G401.6 (cell line): ENCODE results near the gene TYMP.

Experiments
- FAIRE-seq: peaks from 2 replicates; lab custom pipeline; 2012; peaks lifted over from hg19 to GRCh38; lab: Jason Lieb, UNC

The TYMP gene, protein sequence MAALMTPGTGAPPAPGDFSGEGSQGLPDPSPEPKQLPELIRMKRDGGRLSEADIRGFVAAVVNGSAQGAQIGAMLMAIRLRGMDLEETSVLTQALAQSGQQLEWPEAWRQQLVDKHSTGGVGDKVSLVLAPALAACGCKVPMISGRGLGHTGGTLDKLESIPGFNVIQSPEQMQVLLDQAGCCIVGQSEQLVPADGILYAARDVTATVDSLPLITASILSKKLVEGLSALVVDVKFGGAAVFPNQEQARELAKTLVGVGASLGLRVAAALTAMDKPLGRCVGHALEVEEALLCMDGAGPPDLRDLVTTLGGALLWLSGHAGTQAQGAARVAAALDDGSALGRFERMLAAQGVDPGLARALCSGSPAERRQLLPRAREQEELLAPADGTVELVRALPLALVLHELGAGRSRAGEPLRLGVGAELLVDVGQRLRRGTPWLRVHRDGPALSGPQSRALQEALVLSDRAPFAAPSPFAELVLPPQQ

DNA sequence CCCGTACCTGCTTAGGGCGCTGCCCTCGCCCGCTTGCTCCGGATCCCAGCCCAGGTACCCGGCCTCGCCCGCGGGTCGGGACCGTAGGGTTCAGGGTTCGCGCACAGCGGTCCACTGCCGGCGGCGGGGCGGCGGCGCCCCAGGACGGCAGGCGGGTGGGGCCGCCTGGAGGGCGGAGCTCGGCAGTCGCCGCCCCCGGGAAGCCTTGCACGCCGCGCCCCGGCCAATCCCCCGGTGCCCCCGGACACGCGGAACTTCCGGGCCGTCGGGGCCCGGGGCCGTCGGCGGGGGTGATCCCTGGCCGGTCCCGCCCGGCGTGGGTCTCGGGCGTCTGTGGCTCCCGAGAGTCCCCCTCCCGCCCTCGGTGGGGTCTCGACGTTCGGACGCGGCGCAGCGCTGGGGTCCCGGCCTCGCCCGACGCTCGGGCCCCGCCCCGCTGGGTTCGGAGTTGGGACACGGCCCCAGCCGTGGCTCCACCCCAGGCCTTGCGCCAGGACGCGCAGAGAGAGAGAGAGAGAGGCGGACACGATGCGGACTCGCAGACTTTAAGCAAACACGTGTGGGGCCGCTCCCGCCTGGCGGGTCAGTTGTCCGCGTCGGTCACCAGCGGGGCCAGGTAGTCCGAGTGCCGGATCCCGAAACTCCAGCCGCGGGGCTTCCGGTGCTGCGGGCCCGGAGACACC lies at the start of gene TYMP:
Gene TYMP (minus strand): TSS at position 116 of the 683 bp plus-strand sequence. CDS start 303 bp downstream, outside the sequence.
- FAIRE-seq = no peak

DNA sequence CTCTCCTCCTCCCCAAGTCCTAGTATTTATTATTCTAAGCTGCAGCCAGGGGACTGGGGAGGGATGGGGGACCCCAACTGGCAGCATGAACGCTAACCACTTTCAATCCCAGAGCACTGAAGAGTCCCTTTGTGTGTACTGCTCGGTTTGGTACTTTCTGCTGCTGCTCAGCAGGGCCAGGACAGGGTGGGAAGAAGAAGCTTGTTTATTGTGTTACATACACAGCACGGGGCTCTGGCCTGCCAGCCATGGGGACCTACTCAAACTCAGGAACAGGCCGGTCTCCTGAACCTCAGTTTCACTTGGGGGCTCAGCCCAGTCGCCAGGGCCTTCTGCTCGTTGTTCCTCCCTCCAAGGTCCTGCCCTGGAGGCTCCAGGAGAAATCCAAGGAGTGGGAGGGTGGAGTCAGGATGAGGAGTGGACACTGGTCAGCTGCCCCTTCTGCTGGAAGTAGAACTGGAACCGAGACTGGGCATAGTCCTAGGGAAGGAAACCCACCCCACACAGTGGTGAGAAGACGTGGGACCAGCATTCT lies 49.0 kb upstream of the TYMP start:
- no peak for FAIRE-seq

DNA sequence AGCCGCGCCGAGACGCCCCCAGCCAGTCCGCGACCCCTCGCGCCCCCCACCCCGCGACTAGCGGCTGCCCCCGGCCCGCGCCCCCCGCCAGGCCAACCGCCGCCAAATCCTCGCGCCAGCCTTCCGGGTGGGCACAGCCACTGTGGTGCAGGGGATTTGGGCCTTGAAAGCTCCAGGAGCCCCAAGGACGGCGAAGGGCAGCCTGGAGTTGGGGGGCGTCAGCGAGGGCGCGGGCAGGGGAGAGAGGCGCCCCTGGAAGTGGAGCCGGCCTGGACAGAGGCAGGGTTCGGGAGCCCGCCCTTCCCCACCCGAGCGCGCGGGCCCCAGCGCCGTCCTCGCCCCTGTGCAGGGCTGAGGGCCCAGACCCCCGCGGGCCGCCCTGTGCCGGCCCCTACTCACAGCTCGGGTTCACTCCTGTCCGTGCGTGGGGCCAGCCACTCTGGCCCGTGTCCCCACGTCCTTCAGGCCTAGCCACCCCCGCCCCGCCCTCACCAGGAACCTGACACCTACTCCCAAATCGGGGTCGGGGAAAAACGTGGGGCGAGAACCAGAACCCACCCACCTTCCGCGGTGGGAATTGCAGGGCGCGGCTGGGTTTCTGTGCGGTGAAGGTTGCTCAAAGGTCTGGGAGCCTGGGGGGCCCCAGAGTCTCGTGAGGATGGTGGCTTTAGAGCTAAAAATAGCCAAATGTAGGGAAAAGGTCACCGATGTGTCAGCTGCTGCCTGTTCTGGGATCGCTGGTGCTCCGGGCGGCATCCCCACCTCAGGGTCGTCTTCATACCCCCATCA lies 48.4 kb upstream of the TYMP start, which contains the start of gene CPT1B:
Gene CPT1B (minus strand): TSS at position 441 of the 789 bp plus-strand sequence. CDS start 512 bp downstream, outside the sequence.
- FAIRE-seq = no peak

DNA sequence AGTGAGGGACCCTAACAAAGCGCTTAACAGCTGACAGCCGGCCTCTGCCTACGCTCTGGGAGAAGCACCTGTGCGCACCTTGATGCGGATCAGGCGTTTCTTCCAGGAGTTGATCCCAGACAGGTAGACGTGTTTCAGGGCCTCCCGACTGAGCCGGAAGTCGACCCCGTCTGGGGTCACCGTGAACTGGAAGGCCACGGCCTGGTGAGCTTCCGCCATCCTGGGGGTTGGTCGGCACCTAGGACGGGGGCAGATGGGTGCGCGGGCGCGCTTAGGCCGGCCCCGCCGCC lies 47.8 kb upstream of the TYMP start:
- FAIRE-seq = no peak

DNA sequence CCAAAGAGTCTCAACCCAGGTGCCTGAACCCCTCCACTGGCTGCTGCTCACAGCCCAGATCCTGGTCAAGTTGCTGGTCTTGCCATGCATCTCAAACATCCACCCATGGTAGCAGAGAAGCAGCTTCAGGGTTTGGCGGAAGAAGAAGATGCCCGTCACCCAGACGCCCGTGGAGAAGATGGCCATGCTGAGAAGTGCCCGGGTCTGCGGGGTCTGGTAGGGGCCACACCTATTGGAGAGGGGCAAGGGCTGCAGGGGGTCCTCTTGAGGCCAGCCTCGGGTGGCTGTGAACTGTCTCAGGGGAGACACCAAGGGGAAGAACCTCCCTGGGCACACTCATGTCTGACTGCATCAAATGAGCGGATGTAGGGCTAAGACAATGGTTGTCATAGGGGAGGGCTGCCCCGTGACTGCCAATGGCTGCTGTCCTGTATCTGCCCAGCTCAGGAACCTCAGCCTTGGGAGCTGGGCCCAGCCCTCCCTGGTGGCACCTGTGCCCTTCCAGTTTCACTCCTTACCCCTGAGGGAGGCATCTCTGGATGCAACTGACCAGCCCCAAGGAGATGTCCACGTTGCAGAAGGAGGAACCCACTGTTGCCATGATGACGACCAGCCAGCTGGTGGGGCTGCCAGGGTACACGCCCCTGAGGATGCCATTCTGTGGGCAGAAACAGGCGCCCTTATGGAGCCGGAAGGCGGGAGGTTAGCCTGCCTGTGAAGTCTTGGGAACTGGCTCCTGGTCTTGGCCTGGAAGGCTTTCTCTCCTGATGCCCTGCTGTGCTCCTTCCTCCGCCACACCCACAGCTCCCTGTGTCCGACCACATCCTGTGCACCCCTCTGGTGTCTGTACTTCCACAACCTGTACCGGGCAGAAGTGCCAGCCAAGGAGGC lies 47.2 kb upstream of the TYMP start:
- no peak for FAIRE-seq

DNA sequence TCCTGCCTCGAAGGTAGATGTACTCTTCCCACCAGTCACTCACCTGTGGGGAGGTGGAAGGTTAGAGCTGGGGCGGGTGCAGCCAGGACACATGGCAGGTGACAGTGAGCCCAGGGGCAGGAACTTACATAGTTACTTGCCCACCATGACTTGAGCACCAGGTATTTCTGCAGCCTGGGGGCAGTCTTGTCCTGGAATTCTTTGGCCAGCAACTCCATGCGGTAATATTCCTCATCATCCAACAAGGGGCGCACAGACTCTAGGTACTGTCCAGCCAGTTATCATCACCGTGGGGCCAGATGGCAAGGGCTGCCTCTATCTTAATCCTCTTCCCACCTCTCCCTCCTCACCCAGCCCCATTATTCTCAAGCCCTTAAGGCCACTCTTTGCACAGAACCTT lies 46.3 kb upstream of the TYMP start:
- peak; percentile 87 for FAIRE-seq

DNA sequence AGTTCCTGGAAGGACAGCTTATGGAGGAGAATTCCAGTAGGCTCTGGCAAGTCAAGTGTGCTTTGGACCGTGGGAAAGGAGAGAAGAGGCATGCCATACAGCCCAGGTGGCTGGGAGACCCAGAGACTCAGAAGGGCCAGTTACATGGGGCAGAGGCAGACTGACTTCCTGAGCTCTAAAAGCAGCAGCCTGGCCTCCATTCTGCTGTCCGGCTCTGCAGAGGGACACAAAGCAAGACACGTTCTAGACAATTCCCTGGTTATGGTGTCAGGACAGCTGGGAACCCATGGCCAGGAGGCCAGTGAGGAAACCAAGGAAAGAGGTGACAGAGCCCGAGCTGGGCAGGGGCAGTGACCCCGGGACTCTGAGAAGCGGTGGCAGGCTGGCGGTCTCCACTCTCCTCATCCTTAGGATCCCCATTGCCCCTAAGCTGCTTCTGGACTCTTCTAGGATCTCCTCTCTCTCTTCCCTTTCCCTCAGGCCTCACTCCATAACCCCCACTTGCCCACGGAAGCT lies 45.7 kb upstream of the TYMP start:
- FAIRE-seq = no peak

DNA sequence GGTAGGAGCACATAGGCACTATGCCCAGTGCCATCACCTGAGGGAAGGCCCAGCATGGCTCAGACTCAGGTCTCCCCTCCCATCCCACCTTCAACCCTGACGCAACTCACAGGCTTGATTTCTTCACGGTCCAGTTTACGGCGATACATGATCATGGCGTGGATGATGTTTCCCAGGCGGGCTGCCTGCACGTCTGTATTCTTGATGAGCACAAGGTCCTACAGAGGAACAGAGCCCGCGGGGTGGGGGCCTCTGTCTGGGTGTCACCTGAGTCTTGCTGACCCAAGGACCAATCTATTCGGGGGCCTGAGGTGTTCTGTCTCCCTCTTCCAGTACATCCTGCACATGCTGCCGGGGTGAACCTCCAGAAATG lies 44.6 kb upstream of the TYMP start:
- FAIRE-seq = no peak

DNA sequence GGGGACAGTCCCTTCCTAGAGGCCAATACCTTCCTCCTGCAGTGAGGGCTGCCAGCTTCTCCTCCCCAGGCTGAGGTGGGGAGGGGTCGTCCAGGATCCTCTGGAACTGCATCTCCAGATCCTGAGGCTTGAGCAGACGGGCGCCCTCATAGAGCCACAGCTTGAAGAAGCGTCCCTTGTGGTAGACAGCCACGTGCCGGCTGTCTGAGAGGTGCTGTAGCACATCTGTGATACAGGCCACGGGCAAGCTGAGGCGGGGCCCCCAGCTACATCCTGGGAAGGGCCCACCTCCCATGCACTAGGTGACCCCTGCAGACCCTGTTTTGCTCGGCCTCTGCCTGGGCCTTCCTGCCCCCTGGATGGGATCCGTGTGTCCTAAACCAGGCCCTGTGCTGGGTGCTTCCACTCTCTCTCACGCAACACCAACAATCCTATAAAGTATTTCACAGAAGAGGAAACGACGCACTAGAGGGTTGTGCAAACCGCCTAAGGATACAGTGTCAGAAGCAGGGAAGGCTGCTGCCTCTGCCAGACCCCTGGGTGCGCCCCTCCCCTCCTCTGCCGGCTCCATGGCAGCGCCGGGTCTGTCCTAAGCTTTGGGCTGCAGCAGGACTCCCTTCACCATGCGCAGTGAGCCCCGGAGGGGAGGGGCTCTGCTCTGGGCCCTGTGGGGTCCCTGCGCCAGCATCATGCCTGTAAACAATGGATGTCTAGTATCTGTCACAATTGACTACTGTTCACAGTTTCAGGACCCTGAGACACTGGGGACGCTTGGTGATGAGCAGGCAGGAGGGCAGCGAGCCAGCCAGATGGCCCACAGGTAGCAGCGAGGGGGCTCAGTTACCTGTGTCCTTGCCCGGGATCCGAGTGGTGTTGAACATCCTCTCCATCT lies 43.9 kb upstream of the TYMP start:
- no peak for FAIRE-seq

DNA sequence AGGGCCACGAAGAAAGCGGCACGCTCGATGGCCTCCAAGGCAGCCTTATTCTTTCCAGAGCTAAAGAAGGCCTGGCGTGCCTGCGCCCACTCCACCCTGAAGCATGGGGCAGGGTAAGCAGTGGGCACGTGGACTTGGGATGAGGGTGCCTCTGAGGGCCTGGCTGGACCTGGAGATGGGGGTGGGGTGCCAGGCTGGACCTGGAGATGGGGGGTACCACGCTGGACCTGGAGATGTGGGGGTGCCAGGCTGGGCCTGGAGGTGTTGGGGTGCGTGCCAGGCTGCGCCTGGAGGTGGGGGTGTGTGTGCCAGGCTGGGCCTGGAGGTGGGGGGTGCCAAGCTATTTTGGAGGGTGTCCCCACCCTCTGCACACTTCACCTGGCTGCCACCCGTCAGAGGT lies 43.2 kb upstream of the TYMP start:
- no peak for FAIRE-seq

DNA sequence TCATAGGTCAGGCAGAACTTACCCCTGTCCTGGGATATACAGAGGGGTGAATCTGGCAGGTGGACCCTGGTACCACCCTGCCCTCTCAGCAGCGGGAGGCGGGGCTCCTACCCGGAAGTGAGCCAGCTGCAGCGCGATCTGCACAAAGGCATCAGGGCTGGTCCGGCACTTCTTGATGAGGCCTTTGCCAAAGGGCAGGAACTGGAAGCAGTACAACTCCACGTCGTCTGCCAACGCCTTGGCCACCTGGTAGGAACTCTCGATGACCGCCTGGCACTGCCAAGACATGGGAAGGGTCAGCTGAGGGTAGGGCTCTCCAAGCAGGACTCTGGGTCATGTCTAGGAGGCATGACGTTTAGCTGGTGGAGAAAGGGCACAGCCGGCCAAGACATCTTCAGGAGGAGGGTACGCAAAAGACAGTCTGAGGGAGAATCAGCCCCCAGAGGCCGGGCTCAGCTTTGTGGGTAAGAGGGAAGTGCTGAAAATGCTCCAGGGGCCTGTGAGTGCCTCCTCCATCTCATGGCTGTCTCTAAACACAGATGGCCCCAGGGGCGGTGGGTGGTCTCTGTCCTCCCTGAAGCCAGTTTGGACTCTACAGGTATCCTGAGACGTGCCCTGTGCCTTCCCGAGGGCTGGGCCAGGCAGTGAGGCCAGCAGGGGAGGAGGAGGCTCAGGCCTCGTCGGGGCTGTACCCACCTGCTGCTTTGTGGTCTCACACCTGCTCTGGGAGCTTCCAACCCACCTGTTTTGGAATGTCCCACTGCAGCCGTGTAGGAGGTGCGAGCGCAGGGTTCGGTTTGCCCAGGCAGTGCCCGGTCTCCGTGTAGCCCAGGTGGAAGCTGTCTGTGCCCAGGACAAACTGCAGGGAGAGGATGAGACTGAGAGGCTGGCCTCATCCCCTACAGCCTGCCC lies 41.7 kb upstream of the TYMP start:
- FAIRE-seq = no peak

DNA sequence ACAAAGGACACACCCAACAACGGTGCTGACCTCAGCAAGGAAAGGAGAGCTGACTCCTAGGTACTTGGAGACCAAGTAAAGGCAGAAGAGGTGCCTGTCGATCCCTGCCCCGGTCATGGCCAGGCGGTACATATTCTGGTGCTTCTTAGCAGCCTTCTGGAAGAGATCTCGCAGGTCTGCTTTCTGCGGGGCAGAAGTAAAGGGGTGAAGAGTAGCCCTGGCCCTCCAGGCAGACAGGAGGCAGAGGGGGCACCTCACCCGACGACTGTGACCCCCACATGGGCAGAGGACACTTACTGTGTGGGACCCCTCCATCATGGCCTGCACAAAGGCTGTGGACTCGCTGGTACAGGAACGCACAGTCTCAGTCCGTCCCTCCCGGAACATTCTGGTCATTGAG lies 41.0 kb upstream of the TYMP start:
- no peak for FAIRE-seq

DNA sequence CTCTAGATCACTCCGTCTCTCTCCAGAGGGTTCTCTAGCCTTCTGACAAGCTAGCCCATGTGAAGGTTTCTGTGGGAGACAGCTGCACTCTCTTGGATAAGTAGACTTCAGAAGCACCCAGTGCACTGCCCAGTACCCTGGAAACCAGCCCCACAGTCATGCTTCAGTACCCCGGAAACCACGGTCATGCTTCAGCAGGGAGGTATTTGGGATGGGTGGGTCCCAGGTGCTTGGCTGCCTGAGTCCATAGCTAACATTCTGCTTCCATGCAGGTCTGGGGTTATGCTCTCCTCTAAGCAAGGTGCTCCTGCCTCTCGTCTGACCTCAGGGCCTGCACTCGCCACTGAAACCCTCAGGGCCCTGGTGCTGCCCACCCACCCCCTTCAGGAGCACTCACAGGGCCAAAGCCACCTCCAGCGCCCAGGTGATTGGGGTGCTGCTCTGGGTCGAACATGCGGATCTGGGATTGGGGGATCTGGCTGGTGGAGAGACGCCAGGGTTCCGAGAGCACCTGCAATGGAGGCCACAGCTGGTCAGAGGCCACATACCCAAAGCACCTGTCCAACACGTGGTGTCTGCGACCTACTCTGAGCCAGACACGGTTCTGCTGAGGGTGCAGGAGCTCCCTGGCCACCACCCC lies 40.2 kb upstream of the TYMP start:
- FAIRE-seq = no peak

DNA sequence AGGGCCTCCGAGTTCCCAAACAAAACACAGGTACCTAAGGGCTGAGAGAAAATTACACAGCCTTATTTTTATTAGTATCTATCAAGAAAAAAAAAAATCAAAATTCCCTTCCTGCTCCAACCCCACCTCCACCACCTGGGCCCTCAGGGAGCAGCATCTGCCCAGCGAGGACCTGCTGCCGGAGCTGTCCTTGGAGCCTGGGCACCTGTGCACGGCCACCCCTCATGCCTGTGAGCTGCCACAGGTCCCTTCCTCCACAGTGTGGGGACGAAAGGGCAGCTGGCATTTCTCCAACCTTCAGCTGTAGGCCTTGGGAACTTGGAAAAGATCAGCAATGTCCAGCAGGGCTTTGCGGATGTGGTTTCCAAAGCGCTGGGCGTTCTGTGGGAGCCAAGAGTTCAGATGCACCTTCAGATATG lies 39.2 kb upstream of the TYMP start:
- FAIRE-seq = no peak

DNA sequence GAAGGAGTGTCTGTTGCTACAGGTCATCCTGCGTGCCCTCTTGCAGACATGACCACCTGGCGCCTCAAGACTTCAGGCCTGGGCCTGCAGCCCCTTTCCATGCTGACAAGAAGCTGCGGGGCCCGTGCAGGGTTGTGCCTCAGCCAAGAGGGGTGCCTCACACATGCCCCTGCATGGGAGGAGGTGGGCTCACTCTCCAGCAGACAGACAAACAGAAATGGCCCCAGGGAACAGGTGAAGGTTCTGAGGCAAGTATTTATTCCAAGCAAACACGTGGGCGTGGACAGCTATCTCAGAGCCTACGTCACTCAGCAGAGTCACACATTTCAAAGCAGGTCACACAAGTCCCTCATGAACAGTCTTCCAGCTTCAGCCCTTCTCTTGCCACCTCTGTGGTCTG lies 38.8 kb upstream of the TYMP start:
- no peak for FAIRE-seq

DNA sequence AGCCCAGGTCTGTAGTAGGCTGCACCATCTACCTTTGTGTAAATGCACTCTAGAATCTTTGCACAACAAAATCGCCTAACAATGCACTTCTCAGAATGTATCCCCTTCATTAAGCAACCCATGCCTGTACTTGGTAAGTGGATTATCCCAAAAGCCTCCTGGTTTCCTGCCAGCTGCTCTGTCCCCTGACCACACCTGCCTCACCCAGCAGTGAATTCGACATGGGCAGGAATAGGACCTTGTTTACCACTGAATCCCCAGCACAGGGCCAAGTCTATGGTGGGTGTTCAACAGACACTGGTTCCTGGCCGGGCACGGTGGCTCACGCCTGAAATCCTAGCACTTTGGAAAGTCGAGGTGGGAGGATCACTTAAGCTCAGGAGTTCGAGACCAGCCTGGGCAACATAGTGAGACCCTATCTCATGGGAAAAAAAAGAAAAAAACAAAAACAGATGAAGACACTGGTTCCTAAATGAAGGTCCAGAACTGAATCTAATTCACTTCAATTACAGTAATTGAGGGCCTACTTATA lies 38.0 kb upstream of the TYMP start:
- FAIRE-seq = no peak

DNA sequence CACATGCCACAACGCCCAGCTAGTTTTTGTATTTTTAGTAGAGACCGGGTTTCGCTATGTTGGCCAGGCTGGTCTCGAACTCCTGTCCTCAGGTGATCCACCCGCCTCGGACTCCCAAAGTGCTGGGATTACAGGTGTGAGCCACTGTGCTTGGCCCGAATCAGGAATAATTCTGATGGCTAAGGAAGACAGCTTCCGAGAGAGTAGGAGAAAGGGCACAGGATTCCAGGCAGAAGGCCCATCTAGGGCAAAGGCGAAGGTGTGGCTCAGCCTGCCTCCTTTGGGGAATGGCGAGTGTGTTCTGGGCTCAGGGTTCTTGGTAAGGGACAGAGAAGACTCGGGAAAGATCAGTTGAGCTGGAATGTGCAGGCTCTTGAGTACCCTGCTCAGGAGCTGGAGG lies 34.5 kb upstream of the TYMP start:
- no peak for FAIRE-seq

DNA sequence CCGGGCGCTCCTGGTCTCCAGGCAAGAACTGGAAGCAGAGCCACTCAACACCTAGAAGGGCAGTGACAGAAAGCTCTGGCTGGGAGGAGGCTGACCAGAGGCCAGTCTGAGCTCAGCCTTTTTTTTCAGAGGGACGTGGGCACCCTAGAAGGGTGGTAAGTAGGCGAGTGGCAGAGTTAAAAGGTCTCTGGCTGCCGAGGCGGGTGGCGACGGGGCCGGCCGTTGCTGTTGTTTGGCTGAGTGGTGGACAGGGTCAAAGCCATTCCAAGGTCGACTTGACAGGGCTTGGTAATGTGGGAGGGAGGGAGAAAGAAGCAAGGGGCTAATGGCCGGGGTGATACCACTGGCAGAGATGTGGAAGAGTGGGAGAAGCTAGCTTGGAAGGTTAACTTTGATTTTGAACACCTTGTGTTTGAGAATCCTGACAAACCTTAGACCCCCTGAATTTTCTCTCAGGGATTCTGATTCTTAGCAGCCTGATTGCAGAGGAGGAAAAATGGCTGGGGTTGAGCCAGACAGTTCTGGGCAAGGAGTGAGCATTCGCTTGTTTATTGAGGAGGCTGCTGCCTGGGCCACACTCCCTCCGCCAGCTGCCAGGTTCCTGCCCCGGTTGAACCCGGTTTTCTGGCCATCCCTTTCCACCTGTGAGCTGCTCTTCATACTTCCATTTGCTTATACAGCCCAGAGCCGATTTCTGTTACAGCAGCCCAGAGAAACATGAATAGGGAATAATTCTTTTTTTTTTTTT lies 33.8 kb upstream of the TYMP start:
- no peak for FAIRE-seq
